Hindlimb muscle (tissue), 1 donor: ENCODE results near the gene PLB1. TPM values are rescaled to one million over a fixed set of nuclear protein-coding genes. Genes with fewer than 3 reads are reported as not detected.

Experiments used
- DNase-seq: peaks from one replicate; pipeline ENCODE4 v3.0.0-alpha.2; 2013
- polyA plus RNA-seq: library from polyadenylated mRNA; unstranded; fragments of 120-200 nt; gene quantifications from one replicate; pipeline ENCODE4 v1.2.1, GENCODE V29; 2013; ENCODE audit not compliant: insufficient read length

The PLB1 gene
- polyA plus RNA-seq, 1 donor = 2.4 TPM

- DNase-seq = no peak
Measured at GRCh38 chr2:28506112-28506910, 10.5 kb downstream of the PLB1 start.

GRCh38 chr2:28507796-28508764 is 12.2 kb downstream of the PLB1 start:
- DNase-seq = no peak

DNA sequence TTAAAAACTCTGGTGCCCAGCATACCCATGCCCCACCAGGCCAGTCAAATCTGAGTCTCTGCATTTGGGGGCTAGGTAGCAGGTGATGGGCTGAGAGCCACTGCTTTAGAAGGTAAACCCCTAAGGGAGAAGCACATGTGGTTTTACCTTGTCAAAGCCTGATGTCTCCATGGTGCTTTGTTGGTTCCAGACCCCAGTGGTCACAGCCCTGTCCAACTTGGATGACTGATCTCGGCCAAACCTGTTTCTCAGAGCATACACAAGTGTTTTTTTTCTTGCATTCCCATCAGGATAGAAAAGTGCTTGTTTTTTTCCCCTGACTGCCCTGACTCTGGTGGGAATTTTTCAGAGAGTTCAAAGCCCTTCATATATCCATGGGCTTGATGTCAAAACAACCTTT is 13.5 kb downstream of the PLB1 start:
- no peak for DNase-seq

GRCh38 chr2:28510184-28510583 is 14.3 kb downstream of the PLB1 start:
- no peak for DNase-seq

- DNase-seq = no peak
Measured at GRCh38 chr2:28511871-28512606, 16.2 kb downstream of the PLB1 start.

- DNase-seq = no peak
Measured at GRCh38 chr2:28512607-28512965, 16.7 kb downstream of the PLB1 start.

DNA sequence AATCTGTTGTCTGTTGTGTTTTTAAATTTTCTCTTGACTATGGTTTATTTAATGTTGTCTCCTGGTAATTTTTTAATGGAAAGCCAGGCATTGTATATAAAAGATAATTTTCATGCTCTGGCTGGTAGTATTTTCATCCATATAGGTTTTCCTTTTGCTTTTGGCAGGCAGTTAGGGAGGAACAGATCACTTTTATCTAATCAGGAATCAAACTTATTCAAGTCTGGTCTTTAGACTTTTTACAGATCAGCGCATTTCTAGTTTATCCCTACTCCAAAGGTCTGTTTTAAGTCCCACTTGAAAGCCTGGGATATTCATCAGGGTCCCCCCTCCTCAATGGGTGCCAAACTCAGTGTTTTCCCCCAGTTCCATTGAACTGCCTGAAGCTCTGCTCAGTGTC is 17.2 kb downstream of the PLB1 start:
- DNase-seq = no peak

DNA sequence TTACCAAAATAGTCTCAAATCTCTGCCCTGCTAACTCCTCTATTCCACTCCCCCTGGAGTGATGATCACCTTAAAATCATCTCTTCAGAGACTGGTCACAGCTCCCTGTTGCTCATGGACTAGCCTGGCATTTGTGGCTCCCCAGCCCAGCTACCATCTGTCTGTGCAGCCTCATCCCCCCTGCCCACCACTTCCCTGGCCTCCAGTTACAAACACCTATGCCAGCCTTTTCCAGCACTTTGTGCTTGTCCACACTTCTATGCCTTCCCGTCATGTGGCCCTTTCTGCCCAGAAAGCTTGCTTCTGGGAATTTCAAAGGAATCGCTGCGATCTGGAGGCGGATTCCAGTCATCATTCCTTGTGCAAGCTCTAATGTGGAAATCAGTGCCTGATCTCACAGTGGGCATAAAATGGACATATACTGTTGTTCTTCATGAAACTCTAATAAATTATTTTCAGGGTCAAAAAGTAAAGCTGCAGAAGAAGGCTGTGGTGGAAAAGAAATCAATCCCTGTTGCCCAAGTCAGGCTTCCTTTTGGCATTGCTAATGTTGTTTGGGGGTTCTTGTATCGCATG is 19.4 kb downstream of the PLB1 start:
- no peak for DNase-seq

DNA sequence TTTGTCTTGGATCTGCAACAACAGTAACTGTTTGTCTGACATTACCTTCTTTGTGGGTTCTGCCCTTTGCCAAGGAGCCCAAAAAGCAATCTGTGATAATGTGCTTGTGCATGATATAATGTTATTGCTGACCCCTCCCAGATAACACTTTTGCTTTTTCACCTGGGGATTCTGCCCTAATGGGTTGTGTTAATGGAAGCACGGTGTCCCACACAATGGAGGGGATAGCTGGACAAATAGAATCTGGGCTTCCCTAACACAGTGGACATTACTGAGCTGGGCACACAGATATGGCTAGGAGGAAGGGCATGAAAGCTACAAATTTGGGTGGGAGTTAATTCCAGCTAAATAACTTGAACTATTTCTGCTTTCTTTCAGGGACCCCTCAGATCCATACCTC is 20.6 kb downstream of the PLB1 start:
- no peak for DNase-seq

GRCh38 chr2:28516950-28517349 is 21.1 kb downstream of the PLB1 start:
- no peak for DNase-seq

DNA sequence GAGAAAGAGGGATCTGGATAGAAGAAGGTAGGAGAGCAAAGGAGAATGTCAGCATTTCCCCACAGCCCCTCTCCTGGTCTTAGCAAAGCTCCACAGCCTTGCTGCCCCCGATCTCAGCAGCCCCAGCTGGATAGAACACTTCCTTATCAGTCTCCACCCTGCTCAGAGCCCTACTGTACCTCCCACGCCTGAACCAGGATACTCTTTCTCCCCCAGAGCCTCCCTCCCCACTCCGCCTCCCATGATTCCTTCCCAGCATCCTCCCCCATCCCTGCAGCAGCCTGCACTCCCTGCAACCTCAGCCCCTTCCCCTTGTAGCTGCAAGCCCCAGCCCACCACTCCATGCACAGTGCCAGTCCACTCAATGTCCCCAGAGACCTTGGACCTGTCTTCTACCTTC is 25.8 kb downstream of the PLB1 start:
- no peak for DNase-seq

- no peak for DNase-seq
Measured at GRCh38 chr2:28522481-28522880, 26.6 kb downstream of the PLB1 start.

- no peak for DNase-seq
Measured at GRCh38 chr2:28523902-28524301, 28.0 kb downstream of the PLB1 start.

GRCh38 chr2:28525481-28525880 is 29.6 kb downstream of the PLB1 start:
- DNase-seq = no peak

DNA sequence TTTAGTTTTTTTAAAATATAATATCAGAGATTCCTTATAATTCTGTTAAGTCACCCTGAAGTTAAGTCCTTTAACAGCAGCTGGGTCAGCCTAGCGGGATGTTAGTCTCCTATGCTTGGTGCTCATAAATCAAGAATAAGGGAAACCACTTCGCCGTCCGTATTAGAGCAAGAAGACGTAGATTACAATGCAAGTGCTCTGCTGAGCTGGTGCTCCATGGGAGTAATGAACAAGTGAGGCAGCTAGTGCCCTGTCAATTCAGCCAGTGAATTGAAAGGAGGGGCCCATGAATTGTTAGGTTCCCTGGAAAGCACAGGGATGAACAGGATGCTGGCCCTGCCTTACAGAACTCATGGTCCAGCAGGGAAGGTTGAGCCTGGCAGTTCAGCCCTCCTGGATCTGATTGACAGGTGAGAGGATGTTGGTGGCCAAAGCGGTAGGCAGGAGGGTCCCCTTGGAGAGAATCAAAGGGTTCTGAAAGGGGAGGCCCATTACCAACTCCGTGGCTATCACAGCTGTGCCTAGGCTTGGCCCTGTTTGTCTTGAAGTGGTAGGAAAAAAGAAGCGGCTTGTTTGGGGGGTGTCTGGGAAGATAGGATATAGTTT is 30.8 kb downstream of the PLB1 start:
- no peak for DNase-seq

DNA sequence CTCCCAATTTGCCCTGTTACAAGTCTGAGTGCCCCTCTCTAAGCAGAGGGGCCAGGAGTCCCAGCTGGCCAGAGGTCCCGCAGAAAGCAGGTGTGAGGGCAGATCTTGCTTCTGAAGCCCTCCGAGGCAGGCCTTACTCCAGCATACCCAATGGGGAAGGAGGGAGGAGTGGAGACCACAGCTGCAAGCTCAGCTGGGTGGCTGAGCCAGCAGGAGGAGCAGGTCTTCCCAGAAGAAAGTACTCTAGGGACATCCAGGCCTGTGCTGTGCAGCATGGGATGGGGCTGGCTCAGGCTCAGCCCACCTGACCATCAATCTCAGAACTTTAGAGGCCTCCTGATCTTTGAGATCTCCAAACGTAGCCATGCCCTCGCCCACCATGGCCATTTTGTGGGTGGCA is 31.3 kb downstream of the PLB1 start:
- DNase-seq = no peak

DNA sequence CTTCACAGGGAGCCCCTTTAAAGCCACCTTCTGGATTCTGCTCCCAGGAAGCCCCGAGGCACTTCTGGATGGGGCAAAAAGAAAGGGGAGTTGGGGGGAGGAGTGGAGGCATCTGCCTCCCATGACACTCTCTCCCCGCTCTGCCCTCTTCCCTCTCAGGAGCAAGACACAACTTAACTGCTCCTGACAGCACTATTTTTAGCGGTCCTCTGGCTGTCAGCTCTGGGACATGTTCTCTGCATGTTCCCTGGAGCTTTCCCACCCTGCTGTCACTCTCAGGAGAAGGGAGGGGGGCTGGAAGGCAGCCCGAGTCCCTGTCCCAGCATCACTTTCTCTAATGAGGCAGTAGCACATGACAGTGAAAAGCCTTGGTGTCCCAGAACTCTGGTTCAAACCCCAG is 32.3 kb downstream of the PLB1 start:
- no peak for DNase-seq

- no peak for DNase-seq
Measured at GRCh38 chr2:28530782-28531181, 34.9 kb downstream of the PLB1 start.

GRCh38 chr2:28532399-28532798 is 36.5 kb downstream of the PLB1 start:
- no peak for DNase-seq

- DNase-seq = no peak
Measured at GRCh38 chr2:28533044-28533680, 37.3 kb downstream of the PLB1 start.

GRCh38 chr2:28534817-28535216 is 39.0 kb downstream of the PLB1 start:
- no peak for DNase-seq

DNA sequence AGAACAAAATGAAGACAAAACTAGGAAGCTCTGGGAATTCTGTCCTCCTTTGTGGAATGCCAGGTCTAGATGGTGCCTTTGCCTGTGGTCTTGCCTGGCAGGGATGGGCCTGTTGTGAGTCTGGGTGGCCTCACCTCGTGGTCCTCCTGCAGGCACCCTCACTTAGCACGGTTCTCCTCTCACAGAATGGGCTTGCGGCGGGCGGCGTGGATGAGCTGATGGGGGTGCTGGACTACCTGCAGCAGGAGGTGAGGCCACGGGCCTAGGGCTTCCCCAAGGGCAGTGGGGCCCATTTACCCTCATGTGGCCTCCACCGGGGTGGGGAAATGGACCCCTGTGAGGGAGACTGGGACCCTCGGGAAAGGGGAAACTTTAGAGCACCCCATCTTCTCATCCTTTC is 42.3 kb downstream of the PLB1 start:
- DNase-seq = no peak
